ENCODE data around the gene OR10X1.

OR10X1 gene

GRCh38 chr1:158579733-158580132 lies at the start of gene OR10X1:
TSS of gene OR10X1 (minus strand) at chr1:158579899. CDS start at chr1:158579899, 0 bp downstream.
- DNase-seq = no peak

- DNase-seq = no peak
These were observed 34.1 kb upstream of the OR10X1 start for GRCh38 chr1:158613764-158614163.

DNA sequence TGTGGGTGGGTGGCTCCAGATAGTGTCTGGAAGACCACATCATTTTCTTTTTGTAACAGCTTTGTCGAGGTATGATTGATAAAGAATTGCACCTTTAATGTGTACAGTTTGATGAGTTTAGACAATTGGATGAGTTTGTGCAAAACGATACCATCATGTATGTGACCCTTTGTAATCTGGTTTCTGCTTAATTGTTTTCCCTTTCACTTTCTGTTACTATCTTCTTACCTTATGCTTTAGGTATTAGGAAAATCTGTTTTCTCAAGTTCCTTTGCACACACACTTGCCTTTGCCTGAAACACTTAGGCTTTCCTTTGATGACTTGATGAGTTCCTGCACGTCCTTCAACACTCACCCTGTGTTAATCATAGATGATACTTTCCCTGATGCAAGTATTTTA lies 32.2 kb upstream of the OR10X1 start:
- DNase-seq = no peak

DNA sequence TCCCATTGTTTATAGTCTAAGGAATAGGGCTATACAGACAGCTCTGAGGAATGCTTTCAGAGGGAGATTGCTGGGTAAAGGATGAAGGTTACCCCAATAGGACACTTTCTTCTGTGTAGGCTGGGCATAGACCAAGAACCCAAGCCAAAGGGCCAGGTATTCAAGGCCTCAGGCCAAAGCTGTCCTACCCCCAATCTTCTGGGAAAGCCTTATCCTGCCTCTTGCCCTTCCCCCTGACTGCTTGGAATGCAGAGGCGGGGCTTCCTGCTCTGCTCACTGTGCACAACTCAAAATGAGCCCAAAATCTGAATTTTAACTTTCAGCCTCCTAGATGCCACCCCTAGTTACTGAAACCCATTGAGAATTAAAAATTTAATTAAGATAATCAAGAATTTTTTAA lies 27.6 kb upstream of the OR10X1 start:
- no peak for DNase-seq

- no peak for DNase-seq
These were observed 25.3 kb upstream of the OR10X1 start, which contains the start of gene OR10Z1 for GRCh38 chr1:158604968-158605367. TSS of gene OR10Z1 (plus strand) at chr1:158605268. CDS start at chr1:158606439, 1,171 bp downstream.

DNA sequence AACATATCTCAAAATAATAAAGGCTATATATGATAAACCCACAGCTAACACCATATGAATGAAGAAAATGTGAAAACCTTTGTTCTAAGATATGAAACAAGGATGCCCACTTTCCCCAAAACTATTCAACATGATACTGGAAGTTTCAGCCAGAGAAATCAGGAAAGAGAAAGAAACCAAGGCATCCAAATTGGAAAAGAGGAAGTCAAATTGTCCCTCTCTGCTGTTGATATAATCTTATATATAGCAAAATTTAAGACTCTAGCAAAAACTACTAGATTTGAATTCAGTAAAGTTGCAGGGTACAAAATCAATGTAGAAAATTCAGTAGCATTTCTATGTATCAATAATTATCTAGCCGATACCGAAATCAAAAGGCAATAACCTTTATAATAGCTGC lies 21.0 kb upstream of the OR10X1 start:
- no peak for DNase-seq

DNA sequence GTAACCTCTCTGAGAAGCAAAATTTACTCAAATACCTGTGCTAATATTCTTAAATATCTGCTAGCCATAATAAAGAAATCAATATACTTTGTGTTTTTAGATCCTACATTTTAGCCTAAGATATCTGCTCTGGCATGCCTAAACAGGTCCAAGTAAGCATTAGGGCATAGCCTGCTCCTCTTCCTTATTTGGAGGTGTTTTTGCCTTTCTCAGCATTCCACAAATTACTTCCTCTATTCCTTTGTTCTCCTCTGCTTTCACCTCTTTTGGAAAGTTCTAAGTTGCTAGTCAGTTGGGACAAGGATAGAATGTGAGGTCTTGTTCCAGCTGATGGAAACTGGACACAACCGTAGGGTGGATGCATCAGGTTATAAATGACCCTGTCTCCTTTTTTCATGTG lies 7.2 kb upstream of the OR10X1 start:
- DNase-seq = no peak

DNA sequence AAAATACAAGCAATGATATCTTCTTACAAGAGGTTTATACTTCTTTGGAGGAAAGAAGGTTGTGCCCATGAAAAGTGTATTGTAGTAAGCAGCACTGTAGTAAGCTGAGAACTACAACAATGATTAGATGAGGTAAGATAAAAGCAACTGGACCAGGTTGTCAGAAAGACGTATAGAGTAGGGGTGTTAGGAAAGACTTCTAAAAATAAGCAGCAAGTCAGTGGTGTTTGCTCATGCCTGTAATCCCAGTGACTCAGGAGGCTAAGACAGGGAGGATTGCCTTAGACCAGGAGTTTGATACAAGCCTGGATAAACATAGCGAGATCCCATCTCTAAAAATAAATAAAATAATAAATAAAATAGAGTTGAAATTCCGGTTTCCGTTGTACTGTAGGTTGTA lies 4.3 kb upstream of the OR10X1 start:
- DNase-seq = no peak

DNA sequence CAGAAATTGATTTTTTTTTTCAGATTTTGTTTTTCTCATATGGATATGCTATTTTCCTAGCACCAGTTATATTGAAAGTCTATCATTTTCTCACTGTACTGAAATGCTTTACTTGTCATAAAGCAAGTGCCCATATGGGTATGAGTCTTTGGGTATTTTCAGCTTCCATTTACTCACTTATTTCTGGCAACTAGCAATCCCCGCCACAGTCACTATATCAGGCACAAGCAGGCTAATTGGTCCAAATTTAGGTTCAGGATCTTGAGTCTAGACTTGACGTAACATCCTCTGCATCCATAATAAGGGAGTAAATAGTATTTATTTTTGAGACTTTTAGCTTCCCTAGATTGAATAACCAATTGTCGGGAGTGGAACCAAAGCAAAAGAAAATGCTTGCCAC lies 2.1 kb downstream of the OR10X1 start:
- DNase-seq = no peak

DNA sequence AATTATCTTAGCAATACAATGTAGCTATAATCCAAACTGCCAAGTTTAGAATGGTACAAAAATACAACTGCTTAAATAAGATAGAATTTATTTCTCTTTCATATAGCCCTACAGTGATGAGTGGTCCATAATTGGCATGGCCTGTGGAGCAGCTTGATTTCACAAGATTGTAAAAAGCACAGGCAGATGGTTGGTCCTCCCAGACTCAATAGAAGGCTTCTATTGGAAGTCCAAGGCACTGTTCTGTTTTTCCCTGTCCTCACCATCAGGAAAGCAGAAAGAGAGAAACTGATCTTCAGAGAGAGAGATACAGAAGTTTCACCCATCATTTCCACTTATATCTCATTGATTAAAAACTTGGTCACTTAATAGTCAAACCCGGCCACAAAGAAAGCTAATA lies 7.5 kb downstream of the OR10X1 start:
- no peak for DNase-seq

GRCh38 chr1:158570480-158570879 lies 9.2 kb downstream of the OR10X1 start, which contains the start of gene OR6P1:
TSS of gene OR6P1 (minus strand) at chr1:158570580. CDS start at chr1:158563604, 6,976 bp downstream.
- no peak for DNase-seq

DNA sequence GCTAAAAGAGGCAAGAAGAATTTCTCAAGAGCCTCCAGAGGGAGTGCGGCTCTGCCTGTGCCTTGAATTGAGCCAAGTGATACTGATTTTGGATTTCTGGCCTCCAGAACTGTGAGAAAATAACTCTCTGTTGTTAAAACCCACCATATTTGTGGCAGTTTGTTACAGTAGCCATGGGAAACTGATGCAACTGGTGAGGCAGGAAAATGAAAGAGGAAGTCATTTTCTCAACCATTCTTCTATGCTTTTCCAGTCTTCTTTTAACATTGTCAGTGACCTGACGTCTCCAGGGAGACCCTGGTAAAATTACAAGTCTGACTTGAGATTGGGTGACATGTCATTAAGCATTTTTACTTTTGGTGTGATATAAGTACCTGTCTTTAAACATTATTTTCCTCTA lies 15.1 kb downstream of the OR10X1 start:
- DNase-seq = no peak

GRCh38 chr1:158563853-158564252 lies 15.8 kb downstream of the OR10X1 start:
- no peak for DNase-seq

GRCh38 chr1:158559696-158560095 lies 20.0 kb downstream of the OR10X1 start:
- DNase-seq = no peak

- DNase-seq = no peak
These were observed 25.3 kb downstream of the OR10X1 start, which contains the start of gene OR6Y1 for GRCh38 chr1:158554352-158554751. TSS of gene OR6Y1 (minus strand) at chr1:158554405. CDS start at chr1:158548105, 6,300 bp downstream.

GRCh38 chr1:158552296-158552695 lies 27.4 kb downstream of the OR10X1 start:
- DNase-seq = no peak

DNA sequence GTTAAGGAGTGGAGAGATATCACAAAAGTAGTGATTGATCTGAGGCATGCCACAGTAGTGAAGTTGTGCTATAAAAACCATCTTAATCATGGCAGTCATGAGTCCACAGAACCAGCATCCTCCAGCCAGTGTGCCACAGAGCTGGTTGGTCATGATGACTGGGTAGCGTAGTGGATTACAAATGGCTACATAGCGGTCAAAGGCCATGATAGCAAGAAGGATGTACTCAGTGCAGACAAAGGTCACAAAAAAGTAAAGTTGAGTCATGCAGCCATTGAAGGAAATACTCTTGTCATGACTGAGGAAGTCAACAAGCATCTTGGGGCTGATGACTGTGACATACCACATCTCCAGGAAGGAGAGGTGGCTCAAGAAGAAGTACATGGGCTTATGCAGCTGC lies 32.2 kb downstream of the OR10X1 start:
- DNase-seq = no peak

DNA sequence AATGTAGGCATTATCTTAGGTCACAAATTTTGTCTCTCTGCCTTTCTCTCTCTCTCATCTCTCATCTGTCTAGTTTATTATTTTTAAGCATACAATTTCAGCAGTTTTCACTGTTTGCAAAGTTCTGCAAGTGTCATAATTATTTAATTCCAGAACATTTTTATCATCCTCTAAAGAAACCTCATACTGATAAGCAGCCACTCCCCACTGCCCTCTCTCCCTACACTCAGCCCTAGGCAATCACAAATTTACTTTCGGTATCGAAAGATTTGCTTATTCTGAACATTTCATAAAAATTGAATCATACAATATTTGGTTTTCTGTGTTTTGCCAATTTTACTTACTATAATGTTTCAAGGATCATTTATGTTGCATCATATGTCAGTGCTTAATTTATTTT lies 42.1 kb downstream of the OR10X1 start:
- DNase-seq = no peak

DNA sequence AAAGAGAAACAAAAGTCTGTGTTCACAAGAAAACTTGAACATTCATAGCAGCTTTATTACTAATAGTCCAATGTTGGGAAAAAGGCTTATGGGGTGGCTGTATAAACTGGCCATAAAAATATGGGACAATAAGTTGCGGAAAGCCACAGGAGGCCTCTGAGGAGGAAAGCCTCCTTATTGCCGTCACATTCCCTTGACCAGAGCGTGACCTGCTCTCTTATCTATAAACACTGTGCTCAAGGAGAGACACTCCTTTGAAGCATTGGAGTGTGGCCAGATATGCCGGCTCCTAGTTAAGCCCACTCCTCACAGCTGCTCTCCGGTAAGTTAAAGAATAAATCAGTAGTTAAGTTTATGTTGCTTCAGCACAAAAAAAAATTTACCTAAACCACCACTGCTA lies 45.2 kb downstream of the OR10X1 start:
- DNase-seq = no peak
